Vagina (tissue), 2 donors: ENCODE results near the gene AHDC1.

Source experiments
- POLR2A ChIP-seq, 2 donors: fragments of 450-650 bp; IDR thresholded peaks; one replicate each; pipeline ENCODE4 v1.6.1; 2017; ENCODE audit warnings: antibody characterized with exemption in 2 of 2, mild to moderate bottlenecking in 2 of 2, moderate library complexity in 2 of 2
- TF ChIP-seq, protein P1 (sequence below), 3 experiments: fragments of 450-650 bp in 2 of 3; fragments of 200-600 bp in 1 of 3; sonication (generic) in 1 of 3; IDR thresholded peaks; one replicate each; pipeline ENCODE4 v1.5.1; 2017 to 2019; ENCODE audit warnings: antibody characterized with exemption in 3 of 3, mild to moderate bottlenecking in 2 of 3, moderate library complexity in 2 of 3

DNA sequence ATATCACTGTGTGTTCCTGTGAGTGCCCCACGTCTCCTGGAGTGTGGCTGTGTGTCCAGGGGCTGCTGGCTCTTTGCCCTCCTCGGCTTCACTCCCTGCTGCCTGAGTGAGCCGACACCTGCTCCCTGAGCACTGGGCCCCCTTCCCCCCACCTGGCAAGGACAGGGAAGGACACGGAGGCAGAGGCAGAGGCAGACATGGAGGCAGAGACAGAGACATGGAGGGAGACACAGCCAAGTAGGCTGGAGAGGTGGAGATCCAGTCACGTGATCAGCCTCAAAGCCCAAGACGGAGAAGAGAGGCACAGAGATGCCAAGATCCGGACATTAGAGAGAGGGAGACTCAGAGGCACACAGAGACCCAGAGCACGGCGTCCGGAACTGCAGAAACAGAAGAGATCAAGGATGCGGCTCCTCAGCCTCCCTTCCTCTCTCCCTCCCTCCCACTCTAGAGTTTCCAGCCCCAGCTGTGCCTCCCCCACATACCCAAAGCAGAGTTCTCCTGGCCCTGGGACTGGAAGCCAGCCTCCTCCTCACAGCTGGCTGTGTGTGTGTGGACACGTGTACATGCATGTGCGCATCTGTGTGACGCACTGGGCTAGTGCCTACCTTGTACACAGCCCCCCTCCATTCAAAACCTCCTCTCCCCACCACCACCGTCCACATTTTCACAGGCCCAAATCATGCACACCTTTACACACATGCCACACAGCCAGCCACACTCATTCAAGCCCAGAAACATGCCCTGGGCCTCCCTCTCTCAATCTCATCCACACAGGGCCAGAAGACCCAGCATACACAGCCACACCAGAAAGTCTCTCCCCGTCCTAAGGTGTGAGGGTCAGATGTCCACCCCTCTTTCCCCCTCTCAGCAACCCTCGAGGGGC lies 74.9 kb downstream of the AHDC1 start:
- TF ChIP-seq, protein P1, sequence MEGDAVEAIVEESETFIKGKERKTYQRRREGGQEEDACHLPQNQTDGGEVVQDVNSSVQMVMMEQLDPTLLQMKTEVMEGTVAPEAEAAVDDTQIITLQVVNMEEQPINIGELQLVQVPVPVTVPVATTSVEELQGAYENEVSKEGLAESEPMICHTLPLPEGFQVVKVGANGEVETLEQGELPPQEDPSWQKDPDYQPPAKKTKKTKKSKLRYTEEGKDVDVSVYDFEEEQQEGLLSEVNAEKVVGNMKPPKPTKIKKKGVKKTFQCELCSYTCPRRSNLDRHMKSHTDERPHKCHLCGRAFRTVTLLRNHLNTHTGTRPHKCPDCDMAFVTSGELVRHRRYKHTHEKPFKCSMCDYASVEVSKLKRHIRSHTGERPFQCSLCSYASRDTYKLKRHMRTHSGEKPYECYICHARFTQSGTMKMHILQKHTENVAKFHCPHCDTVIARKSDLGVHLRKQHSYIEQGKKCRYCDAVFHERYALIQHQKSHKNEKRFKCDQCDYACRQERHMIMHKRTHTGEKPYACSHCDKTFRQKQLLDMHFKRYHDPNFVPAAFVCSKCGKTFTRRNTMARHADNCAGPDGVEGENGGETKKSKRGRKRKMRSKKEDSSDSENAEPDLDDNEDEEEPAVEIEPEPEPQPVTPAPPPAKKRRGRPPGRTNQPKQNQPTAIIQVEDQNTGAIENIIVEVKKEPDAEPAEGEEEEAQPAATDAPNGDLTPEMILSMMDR (IDR thresholded peaks at IDR 0.05): no peak
- TF ChIP-seq POLR2A (IDR thresholded peaks at IDR 0.05): peak in 1 of 2 donors; percentile 23
